Measurements from ENCODE around the gene PTPRN2.
"Not testable (repeated sequence)": the region's sequence is repeated elsewhere in the genome, so short reads cannot be mapped to it uniquely, and the experiment has no call there.

PTPRN2 gene

GRCh38 chr7:158351481-158351880 lies 236.1 kb downstream of the PTPRN2 start:
- no peak for FAIRE-seq
- TF ChIP-seq POLR2A (IDR thresholded peaks at IDR 0.05; ENCODE audit: low read depth, low read length), result no peak
- no peak for DNase-seq (ENCODE audit: insufficient read length, low spot score)

GRCh38 chr7:158351051-158351450 lies 236.6 kb downstream of the PTPRN2 start:
- no peak for TF ChIP-seq POLR2A (IDR thresholded peaks at IDR 0.05; ENCODE audit: low read depth, low read length)
- DNase-seq (ENCODE audit: insufficient read length, low spot score) (no peak), FAIRE-seq (no peak)

DNA sequence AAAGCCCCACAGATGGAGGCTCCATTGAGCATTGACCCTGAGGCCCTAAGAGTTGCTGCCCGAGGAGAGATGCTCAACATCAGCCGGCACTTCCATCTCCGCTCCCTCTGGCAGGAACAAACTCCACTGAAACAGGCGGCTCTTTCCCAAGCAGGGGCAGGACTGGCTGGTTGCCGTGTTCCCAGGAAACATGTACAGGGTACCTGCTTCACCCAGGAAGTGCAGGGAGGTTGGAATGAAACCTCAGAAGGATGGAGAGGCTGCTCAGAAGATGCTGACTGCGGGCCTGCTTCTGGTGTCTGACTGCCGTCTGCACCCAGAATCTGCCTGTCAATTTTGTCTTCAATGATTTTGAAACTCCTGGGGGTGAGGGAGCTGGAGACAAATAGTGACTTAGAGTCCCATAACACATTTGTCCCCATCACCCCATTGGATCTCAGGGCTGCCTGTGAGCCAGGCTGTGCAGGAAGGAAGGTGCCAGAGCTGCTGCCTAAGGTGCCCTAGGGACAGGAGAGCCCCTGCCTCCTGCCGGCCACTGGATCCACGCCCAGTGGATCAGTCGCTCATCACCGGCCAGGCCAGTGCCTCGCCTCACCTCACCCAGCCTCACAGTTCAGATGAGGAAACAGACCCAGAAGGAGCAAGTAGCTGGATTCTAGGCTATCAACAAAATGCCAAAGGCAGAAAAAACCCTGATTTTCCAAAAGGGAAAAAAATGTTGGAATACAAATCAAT lies 237.3 kb downstream of the PTPRN2 start:
- FAIRE-seq (no peak), DNase-seq (ENCODE audit: insufficient read length, low spot score) (no peak)
- no peak for TF ChIP-seq POLR2A (IDR thresholded peaks at IDR 0.05; ENCODE audit: low read depth, low read length)

- DNase-seq (ENCODE audit: insufficient read length, low spot score), result no peak
- no peak for FAIRE-seq
- TF ChIP-seq POLR2A (IDR thresholded peaks at IDR 0.05; ENCODE audit: low read depth, low read length), result no peak
Measured at GRCh38 chr7:158348446-158348845, 239.2 kb downstream of the PTPRN2 start.

DNA sequence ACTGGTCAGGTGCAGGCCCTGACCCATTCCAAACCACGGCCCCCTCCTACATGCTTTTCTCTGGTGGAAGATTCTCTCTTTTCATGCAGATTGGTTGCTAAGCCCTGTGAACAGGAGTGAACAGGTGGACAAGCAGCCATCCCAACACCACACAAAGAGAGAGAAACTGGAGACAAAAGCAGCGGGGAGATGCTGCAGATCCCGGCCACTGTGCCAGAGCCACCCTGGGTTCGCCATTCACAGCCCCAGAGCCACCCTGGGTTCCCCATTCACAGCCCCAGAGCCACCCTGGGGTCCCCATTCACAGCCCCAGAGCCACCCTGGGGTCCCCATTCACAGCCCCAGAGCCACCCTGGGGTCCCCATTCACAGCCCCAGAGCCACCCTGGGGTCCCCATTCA lies 239.6 kb downstream of the PTPRN2 start:
- FAIRE-seq; DNase-seq (ENCODE audit: insufficient read length, low spot score): not testable (repeated sequence)

DNA sequence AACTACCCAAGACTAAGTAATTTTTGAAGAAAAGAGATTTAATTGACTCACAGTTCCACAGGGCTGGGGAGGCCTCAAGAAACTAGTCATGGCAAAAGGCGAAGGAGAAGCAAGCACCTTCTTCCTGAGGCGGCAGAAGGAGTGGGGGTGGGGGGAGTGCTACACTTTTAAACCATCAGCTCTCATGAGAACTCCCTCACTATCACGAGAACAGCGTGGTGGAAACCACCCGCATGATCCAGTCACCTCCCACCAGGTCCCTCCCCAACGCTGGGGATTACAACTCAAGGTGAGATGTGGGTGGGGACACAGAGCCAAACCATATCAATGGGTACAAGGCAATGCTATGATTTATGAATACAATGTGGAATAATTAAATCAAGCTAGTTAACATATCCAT lies 241.9 kb downstream of the PTPRN2 start:
- FAIRE-seq, result no peak
- no peak for TF ChIP-seq POLR2A (IDR thresholded peaks at IDR 0.05; ENCODE audit: low read depth, low read length)

DNA sequence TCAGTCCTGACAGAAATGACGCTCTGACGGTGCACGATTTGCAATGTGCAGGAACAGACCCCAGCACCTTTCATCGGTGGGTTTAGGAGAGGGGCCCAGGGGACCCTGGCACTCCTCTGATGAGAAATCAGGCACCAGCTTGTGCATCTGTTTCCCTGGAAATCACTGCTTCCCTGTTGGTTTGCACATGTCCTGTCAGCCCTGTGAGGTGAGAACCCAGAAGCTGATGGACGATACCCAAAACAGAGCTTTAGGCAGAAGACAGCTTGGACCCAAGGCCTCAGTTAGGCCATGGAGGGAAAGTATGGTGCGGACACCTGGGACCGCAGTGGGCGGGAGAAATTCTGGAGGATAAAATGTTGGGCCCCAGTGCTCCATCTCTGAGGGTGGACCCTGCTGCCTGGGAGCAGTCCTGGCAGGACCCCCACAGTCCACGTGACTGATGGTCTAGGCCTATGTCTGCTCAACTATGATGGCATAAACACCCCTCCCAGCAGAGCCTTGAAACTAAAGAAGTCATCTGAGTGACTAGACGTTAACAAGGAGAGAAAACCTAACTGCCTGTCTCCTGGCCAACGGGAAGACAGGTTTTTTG lies 242.8 kb downstream of the PTPRN2 start:
- no peak for TF ChIP-seq POLR2A (IDR thresholded peaks at IDR 0.05; ENCODE audit: low read depth, low read length)
- FAIRE-seq (no peak), DNase-seq (ENCODE audit: insufficient read length, low spot score) (no peak)

More for the DNA sequence above, 241.9 kb downstream of the PTPRN2 start:
- no peak for DNase-seq (ENCODE audit: insufficient read length, low spot score)

GRCh38 chr7:158343936-158344455 lies 243.6 kb downstream of the PTPRN2 start:
- DNase-seq (ENCODE audit: insufficient read length, low spot score) (no peak), FAIRE-seq (no peak)
- no peak for TF ChIP-seq POLR2A (IDR thresholded peaks at IDR 0.05; ENCODE audit: low read depth, low read length)

- no peak for FAIRE-seq
- DNase-seq (ENCODE audit: insufficient read length, low spot score), result no peak
- no peak for TF ChIP-seq POLR2A (IDR thresholded peaks at IDR 0.05; ENCODE audit: low read depth, low read length)
Measured at GRCh38 chr7:158343526-158343925, 244.1 kb downstream of the PTPRN2 start.

DNA sequence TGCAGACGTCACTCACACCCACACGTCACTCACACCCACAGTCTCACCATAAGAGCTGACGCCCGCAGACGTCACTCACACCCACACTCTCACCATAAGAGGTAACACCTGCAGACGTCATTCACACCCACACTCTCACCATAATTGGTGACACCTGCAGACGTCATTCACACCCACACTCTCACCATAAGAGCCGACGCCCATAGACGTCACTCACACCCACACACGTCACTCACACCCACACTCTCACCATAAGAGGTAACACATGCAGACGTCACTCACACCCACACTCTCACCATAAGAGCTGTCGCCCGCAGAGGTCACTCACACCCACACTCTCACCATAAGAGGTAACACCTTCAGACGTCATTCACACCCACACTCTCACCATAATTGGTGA lies 246.5 kb downstream of the PTPRN2 start:
- DNase-seq (ENCODE audit: insufficient read length, low spot score); FAIRE-seq: not testable (repeated sequence)

DNA sequence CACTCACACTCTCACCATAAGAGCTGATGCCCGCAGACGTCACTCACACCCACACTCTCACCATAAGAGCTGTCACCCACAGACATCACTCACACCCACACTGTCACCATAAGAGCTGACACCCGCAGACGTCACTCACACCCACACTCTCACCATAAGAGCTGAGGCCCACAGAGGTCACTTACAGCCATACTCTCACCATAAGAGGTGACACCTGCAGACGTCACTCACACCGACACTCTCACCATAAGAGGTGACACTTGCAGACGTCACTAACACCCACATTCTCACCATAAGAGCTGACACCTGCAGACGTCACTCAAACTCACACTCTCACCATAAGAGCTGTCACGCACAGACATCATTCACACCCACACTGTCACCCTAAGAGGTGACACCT lies 250.7 kb downstream of the PTPRN2 start:
- FAIRE-seq; DNase-seq (ENCODE audit: insufficient read length, low spot score): not testable (repeated sequence)

GRCh38 chr7:158332516-158332915 lies 255.1 kb downstream of the PTPRN2 start:
- not testable (repeated sequence) for FAIRE-seq; DNase-seq (ENCODE audit: insufficient read length, low spot score)

DNA sequence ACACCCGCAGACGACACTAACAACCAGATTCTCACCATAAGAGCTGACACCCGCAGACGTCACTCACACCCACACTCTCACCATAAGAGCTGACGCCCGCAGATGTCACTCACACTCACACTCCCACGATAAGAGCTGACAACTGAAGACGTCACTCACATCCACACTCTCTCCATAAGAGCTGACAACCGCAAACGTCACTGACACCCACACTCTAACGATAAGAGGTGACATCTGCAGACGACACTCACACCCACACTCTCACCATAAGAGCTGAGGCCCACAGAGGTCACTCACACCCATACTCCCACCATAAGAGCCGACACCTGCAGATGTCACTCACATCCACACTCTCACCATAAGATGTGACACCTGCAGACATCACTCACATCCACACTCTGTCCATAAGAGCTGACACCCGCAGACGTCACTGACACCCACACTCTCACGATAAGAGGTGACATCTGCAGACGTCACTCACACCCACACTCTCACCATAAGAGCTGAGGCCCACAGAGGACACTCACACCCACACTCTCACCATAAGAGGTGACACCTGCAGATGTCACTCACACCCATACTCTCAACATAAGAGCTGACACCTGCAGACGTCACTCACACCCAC lies 255.7 kb downstream of the PTPRN2 start:
- not testable (repeated sequence) for FAIRE-seq; DNase-seq (ENCODE audit: insufficient read length, low spot score)

DNA sequence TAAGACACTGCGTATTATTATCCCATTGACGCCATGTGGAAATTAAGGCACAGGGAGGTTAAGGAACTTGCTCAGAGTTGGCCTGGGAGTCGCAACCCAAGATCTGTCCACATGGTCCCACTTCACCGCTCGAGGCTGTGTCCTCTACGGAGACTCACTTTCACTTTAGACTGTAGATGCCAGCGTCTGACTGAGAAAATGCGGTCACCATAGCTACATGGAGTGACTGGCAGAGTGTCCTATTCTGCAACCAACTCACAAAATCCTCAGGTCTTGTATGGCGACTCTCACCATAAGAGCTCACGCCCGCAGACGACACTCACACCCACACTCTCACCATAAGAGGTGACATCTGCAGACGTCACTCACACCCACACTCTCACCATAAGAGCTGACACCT lies 257.9 kb downstream of the PTPRN2 start:
- TF ChIP-seq POLR2A (IDR thresholded peaks at IDR 0.05; ENCODE audit: low read depth, low read length), result no peak
- no peak for FAIRE-seq
- no peak for DNase-seq (ENCODE audit: insufficient read length, low spot score)
